Measurements from ENCODE around the gene ZC2HC1B. TPM values are rescaled to one million over a fixed set of nuclear protein-coding genes. Genes with fewer than 3 reads are reported as not detected.

Gene ZC2HC1B
- total and polyA plus RNA-seq, 9 of the 15 experiments (the other 6 are each of a cell fraction or from before 2014, with no cell fraction given): not detected

DNA sequence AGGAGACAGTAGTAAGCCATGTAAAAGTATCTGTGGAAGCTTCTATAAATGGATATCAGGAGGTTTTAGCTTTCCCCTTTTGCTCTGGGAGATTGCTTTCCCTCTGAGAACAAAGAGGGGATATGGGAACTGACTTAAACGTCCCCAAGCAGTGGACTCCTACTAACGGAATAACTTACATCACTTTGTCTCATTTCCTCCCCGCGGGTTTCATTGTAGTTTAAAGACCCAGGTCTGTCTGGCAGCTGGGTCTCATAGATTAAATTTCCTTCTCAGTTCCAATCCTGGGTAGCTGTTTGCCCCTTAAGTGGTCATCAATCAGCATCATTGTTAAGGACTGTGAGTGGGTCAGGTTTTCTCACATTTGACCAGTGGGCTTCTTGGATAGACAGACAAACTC is 75.1 kb downstream of the ZC2HC1B start:
- WGBS (ENCODE audit: insufficient coverage, low coverage, missing lambda C conversion rate): 0% methylated on average over 4 of the region's 4 CpGs
- no peaks in the 10 kb centered on the region for H3K79me2 ChIP-seq (ENCODE audit: control insufficient read depth, insufficient read depth, low read length)
- no peak for TF ChIP-seq SIRT6 (IDR thresholded peaks at IDR 0.05; ENCODE audit: low read depth, low read length)
- TF ChIP-seq ZKSCAN8 (CRISPR knock-in tag; IDR thresholded peaks at IDR 0.05): no peak
- TF ChIP-seq RBM34 (IDR thresholded peaks at IDR 0.05; ENCODE audit: borderline replicate concordance, insufficient read depth, low read length): no peak
- no peak for TF ChIP-seq GATAD2B (IDR thresholded peaks at IDR 0.05; ENCODE audit: borderline replicate concordance)
- TF ChIP-seq POLR2AphosphoS5 (IDR thresholded peaks at IDR 0.05; ENCODE audit: control insufficient read depth, insufficient read depth, low read depth, low read length): no peak
- TF ChIP-seq PRPF4 (IDR thresholded peaks at IDR 0.05; ENCODE audit: insufficient read depth, low read depth, low read length, poor library complexity, severe bottlenecking): no peak
- TF ChIP-seq TAL1 (IDR thresholded peaks at IDR 0.05): no peak
- TF ChIP-seq, protein P1, sequence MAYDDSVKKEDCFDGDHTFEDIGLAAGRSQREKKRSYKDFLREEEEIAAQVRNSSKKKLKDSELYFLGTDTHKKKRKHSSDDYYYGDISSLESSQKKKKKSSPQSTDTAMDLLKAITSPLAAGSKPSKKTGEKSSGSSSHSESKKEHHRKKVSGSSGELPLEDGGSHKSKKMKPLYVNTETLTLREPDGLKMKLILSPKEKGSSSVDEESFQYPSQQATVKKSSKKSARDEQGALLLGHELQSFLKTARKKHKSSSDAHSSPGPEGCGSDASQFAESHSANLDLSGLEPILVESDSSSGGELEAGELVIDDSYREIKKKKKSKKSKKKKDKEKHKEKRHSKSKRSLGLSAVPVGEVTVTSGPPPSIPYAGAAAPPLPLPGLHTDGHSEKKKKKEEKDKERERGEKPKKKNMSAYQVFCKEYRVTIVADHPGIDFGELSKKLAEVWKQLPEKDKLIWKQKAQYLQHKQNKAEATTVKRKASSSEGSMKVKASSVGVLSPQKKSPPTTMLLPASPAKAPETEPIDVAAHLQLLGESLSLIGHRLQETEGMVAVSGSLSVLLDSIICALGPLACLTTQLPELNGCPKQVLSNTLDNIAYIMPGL (CRISPR knock-in tag; IDR thresholded peaks at IDR 0.05): no peak
- no peak for TF ChIP-seq ZNF699 (CRISPR knock-in tag; IDR thresholded peaks at IDR 0.05; ENCODE audit: insufficient replicate concordance)
- TF ChIP-seq CBFB (CRISPR knock-in tag; IDR thresholded peaks at IDR 0.05): no peak
- H3K27me3 ChIP-seq (ENCODE audit: control insufficient read depth in 2 of 2, insufficient read depth in 2 of 2, low read length in 2 of 2): peaks cover 0 to 7% of the 10 kb centered on the region in 2 experiments; a peak in 1 of 5 replicates
- H3K4me2 ChIP-seq (ENCODE audit: insufficient read depth, low read length): no peak overlapping the region
- H3K4me3 ChIP-seq: no peak overlapping the region
- H4K20me1 ChIP-seq (replicated peaks; ENCODE audit: control insufficient read depth, insufficient read depth, low read length): no peaks in the 10 kb centered on the region
- H2AFZ ChIP-seq (ENCODE audit: low read depth, low read length): no peak overlapping the region
- H3K36me3 ChIP-seq (ENCODE audit: control insufficient read depth, insufficient read depth, low read length): no peaks in the 10 kb centered on the region
- POLR2A ChIA-PET: no interaction called here
- intact Hi-C loops (cut with micrococcal nuclease) (no loop called here), in situ Hi-C loops (cut with MboI) (no loop called here)
- CTCF ChIA-PET (ENCODE audit: low intra/inter-chr PET ratio): interaction anchor here (1.3 to 5.2 kb wide), 5 partner anchors 74 to 427 kb away, joined by 5 to 31 read pairs (median 7); no protein-coding TSS in a partner anchor
- no peak for DNase-seq (ENCODE audit: extremely low read depth in 1 of 4, low spot score in 3 of 4)
- H3K27ac ChIP-seq (ENCODE audit: extremely low read depth, low read depth, low read length): no peak overlapping the region
- H3K9me3 ChIP-seq (replicated peaks; ENCODE audit: control insufficient read depth, insufficient read depth, low read depth, low read length): no peaks in the 10 kb centered on the region
- no TSS peak for BruUV-seq (replicated peaks)
- H3K9me1 ChIP-seq (ENCODE audit: control insufficient read depth, insufficient read depth, low read length): no peaks in the 10 kb centered on the region
- no peak overlapping the region for H3K9ac ChIP-seq (ENCODE audit: insufficient read depth in 1 of 2, low read depth in 2 of 2, low read length in 2 of 2)
- H3K4me1 ChIP-seq (replicated peaks in 1 of 2; ENCODE audit: control insufficient read depth in 2 of 2, insufficient read depth in 2 of 2, low read length in 2 of 2): peaks cover 0 to 3% of the 10 kb centered on the region in 2 experiments; a peak in 1 of 5 replicates
- no peak for FAIRE-seq
- ATAC-seq: no peak

All from K562 (cell line).